Ishikawa (cell line): Measurements from ENCODE around the gene SSR3.

Experiments used
- CEBPB ChIP-seq: IDR thresholded peaks from 2 replicates; pipeline ENCODE4 v1.6.1; 2012
- EGR1 ChIP-seq: IDR thresholded peaks from 2 replicates; pipeline ENCODE4 v1.6.1; 2012
- EP300 ChIP-seq: IDR thresholded peaks from 2 replicates; pipeline ENCODE4 v1.6.1; 2012; ENCODE audit warnings: borderline replicate concordance
- FOXM1 ChIP-seq: IDR thresholded peaks from 2 replicates; pipeline ENCODE4 v1.6.1; 2012; ENCODE audit warnings: low read depth, borderline replicate concordance
- MAX ChIP-seq: IDR thresholded peaks from 2 replicates; pipeline ENCODE4 v1.6.1; 2012
- NFIC ChIP-seq: IDR thresholded peaks from 2 replicates; pipeline ENCODE4 v1.6.1; 2012
- RAD21 ChIP-seq: IDR thresholded peaks from 2 replicates; pipeline ENCODE4 v1.6.1; 2012; ENCODE audit warnings: low read depth
- REST ChIP-seq: IDR thresholded peaks from 2 replicates; pipeline ENCODE4 v1.6.1; 2012; ENCODE audit warnings: low read depth, mild to moderate bottlenecking
- TAF1 ChIP-seq: IDR thresholded peaks from 2 replicates; pipeline ENCODE4 v1.6.1; 2012; ENCODE audit warnings: low read depth, mild to moderate bottlenecking
- TCF12 ChIP-seq: IDR thresholded peaks from 2 replicates; pipeline ENCODE4 v1.6.1; 2012; ENCODE audit warnings: low read depth
- TEAD4 ChIP-seq: IDR thresholded peaks from 2 replicates; pipeline ENCODE4 v1.6.1; 2012
- USF1 ChIP-seq: IDR thresholded peaks from 2 replicates; pipeline ENCODE4 v1.6.1; 2012
- YY1 ChIP-seq: IDR thresholded peaks from 2 replicates; pipeline ENCODE4 v1.6.1; 2012; ENCODE audit warnings: low read depth
- ZBTB7A ChIP-seq: IDR thresholded peaks from 2 replicates; pipeline ENCODE4 v1.6.1; 2012; ENCODE audit warnings: low read depth

GRCh38 chr3:156559321-156559720 is 4.4 kb upstream of the SSR3 start:
- no peak for TF ChIP-seq MAX
- no peak for TF ChIP-seq FOXM1
- TF ChIP-seq YY1 = no peak
- TF ChIP-seq USF1 = no peak
- TF ChIP-seq EP300 = no peak
- TF ChIP-seq NFIC = no peak
- no peak for TF ChIP-seq TAF1
- TF ChIP-seq RAD21 = no peak
- no peak for TF ChIP-seq CEBPB
- TF ChIP-seq REST = no peak
- no peak for TF ChIP-seq TCF12
- no peak for TF ChIP-seq TEAD4
- no peak for TF ChIP-seq EGR1
- no peak for TF ChIP-seq ZBTB7A
